GM06990 (cell line): ENCODE results near the gene EYA4.

ENCODE experiments used
- DNase-seq: peaks from one replicate; pipeline ENCODE4 v3.0.0-alpha.2; 2011; ENCODE audit not compliant: insufficient read length; ENCODE audit errors: extremely low read depth
- H3K27me3 ChIP-seq: replicated peaks from 2 replicates; pipeline ENCODE4 v1.6.0; 2011; ENCODE audit warnings: low read length; ENCODE audit not compliant: control insufficient read depth, insufficient read depth
- H3K36me3 ChIP-seq: 2 replicates; pipeline ENCODE4 v1.5.1; 2011; ENCODE audit warnings: low read length; ENCODE audit not compliant: control insufficient read depth, insufficient read depth
- H3K4me3 ChIP-seq: replicated peaks from 2 replicates; pipeline ENCODE4 v1.5.1; 2011; ENCODE audit warnings: low read depth, mild to moderate bottlenecking, control low read depth, low read length
- CTCF ChIP-seq: IDR thresholded peaks from 2 replicates; pipeline ENCODE4 v1.5.1; 2011; ENCODE audit warnings: low read length, control low read depth, mild to moderate bottlenecking, inconsistent platforms; ENCODE audit not compliant: insufficient read depth, poor library complexity, severe bottlenecking

The EYA4 gene

GRCh38 chr6:133503336-133503729 lies 262.2 kb downstream of the EYA4 start:
- H3K27me3 ChIP-seq: no peaks in the 10 kb centered on the region
- no peak overlapping the region for H3K4me3 ChIP-seq
- no peaks in the 10 kb centered on the region for H3K36me3 ChIP-seq
- DNase-seq: no peak
- TF ChIP-seq CTCF: no peak

GRCh38 chr6:133504158-133504557 lies 263.0 kb downstream of the EYA4 start:
- TF ChIP-seq CTCF: no peak
- Histone ChIP-seq H3K27me3 (no peaks in the 10 kb centered on the region), H3K4me3 (no peak overlapping the region), H3K36me3 (no peaks in the 10 kb centered on the region)
- no peak for DNase-seq

- Histone ChIP-seq H3K4me3 (no peak overlapping the region), H3K27me3 (no peaks in the 10 kb centered on the region), H3K36me3 (no peaks in the 10 kb centered on the region)
- DNase-seq: no peak
- TF ChIP-seq CTCF: no peak
Measured at GRCh38 chr6:133504761-133505160, 263.6 kb downstream of the EYA4 start.

GRCh38 chr6:133505681-133506080 lies 264.5 kb downstream of the EYA4 start:
- DNase-seq: no peak
- Histone ChIP-seq H3K27me3 (no peaks in the 10 kb centered on the region), H3K4me3 (no peak overlapping the region), H3K36me3 (no peaks in the 10 kb centered on the region)
- no peak for TF ChIP-seq CTCF

- peak; percentile 3 for DNase-seq
- peak; percentile 55 for TF ChIP-seq CTCF
- no peak overlapping the region for H3K4me3 ChIP-seq
- H3K27me3 ChIP-seq: no peaks in the 10 kb centered on the region
- H3K36me3 ChIP-seq: no peaks in the 10 kb centered on the region
Measured at GRCh38 chr6:133512410-133513016, 271.4 kb downstream of the EYA4 start.

- DNase-seq: no peak
- no peak for TF ChIP-seq CTCF
- H3K4me3 ChIP-seq: no peak overlapping the region
- H3K36me3 ChIP-seq: no peaks in the 10 kb centered on the region
- peaks cover 2% of the 10 kb centered on the region; the same call in 1 of the 2 replicates for H3K27me3 ChIP-seq
Measured at GRCh38 chr6:133523816-133524215, 282.7 kb downstream of the EYA4 start.
